T-helper 2 cell (primary cell): ENCODE data around the gene PCSK6.

Source experiments
- DNase-seq, 5 experiments: peaks; one replicate each; pipeline versions ENCODE4 v3.0.0 to v3.0.0-alpha.2; 2012 to 2022

Gene PCSK6

GRCh38 chr15:101498717-101499480 lies 9.4 kb upstream of the PCSK6 start:
- DNase-seq = no peak

GRCh38 chr15:101498076-101498716 lies 8.7 kb upstream of the PCSK6 start:
- DNase-seq = no peak

- no peak for DNase-seq
These were observed 8.1 kb upstream of the PCSK6 start for GRCh38 chr15:101497484-101498034.

- DNase-seq = no peak
These were observed 7.5 kb upstream of the PCSK6 start for GRCh38 chr15:101497017-101497416.

GRCh38 chr15:101496198-101496986 lies 6.9 kb upstream of the PCSK6 start:
- DNase-seq = no peak

- DNase-seq = no peak
These were observed 6.1 kb upstream of the PCSK6 start for GRCh38 chr15:101495334-101496197.

- DNase-seq = no peak
These were observed 4.8 kb upstream of the PCSK6 start for GRCh38 chr15:101494251-101494796.

- no peak for DNase-seq
These were observed 3.5 kb upstream of the PCSK6 start for GRCh38 chr15:101492766-101493692.

- DNase-seq = no peak
These were observed 2.5 kb upstream of the PCSK6 start for GRCh38 chr15:101491734-101492640.

- DNase-seq = no peak
These were observed 1.6 kb upstream of the PCSK6 start for GRCh38 chr15:101490922-101491733.

- no peak for DNase-seq
These were observed 943 bp upstream of the PCSK6 start for GRCh38 chr15:101490408-101490891.

- DNase-seq = peak in 1 of 5 experiments; percentile 53
These were observed 289 bp downstream of the PCSK6 start for GRCh38 chr15:101489237-101489598.

GRCh38 chr15:101488300-101489164 lies 975 bp downstream of the PCSK6 start:
- no peak for DNase-seq

GRCh38 chr15:101486696-101487459 lies 2.6 kb downstream of the PCSK6 start:
- DNase-seq = no peak

GRCh38 chr15:101483462-101483861 lies 6.0 kb downstream of the PCSK6 start:
- DNase-seq = no peak

- DNase-seq = no peak
These were observed 6.8 kb downstream of the PCSK6 start for GRCh38 chr15:101482526-101483371.
